Esophagus muscularis mucosa (tissue), 3 donors: ENCODE data around the gene DNAH3.

Source experiments
- CTCF ChIP-seq, 3 experiments: fragments of 200-600 bp in 2 of 3; fragments of 450-650 bp in 1 of 3; sonication (generic) in 2 of 3; IDR thresholded peaks; one replicate each; pipeline ENCODE4 v1.5.1; 2017 to 2019; ENCODE audit warnings: antibody characterized with exemption in 3 of 3, mild to moderate bottlenecking in 2 of 3, moderate library complexity in 1 of 3
- POLR2A ChIP-seq: fragments of 450-650 bp; IDR thresholded peaks from one replicate; pipeline ENCODE4 v1.6.1; 2017; ENCODE audit warnings: antibody characterized with exemption, moderate library complexity, mild to moderate bottlenecking, low read depth
- POLR2AphosphoS5 ChIP-seq, 2 donors: sonication (generic); formaldehyde crosslinking; IDR thresholded peaks; one replicate each; pipeline ENCODE4 v1.6.1; 2017; ENCODE audit warnings: antibody characterized with exemption in 2 of 2

- TF ChIP-seq POLR2A (no peak), CTCF (IDR thresholded peaks at IDR 0.05) (no peak), POLR2AphosphoS5 (IDR thresholded peaks at IDR 0.05) (no peak)
Measured at GRCh38 chr16:20897922-20898321, 252.7 kb downstream of the DNAH3 start.
